Activated naive CD8-positive, alpha-beta T cell treated with anti-CD3 and anti-CD28 coated beads, Interleukin-2, amount 50 U/mL, for 24 hours (primary cell): ENCODE results near the gene FRMPD4.
"Not testable (repeated sequence)": the region's sequence is repeated elsewhere in the genome, so short reads cannot be mapped to it uniquely, and the experiment has no call there.

ENCODE experiments used
- ATAC-seq: fragments of 150-1000 bp; cut with Tn5 transposase; one replicate; pipeline ENCODE4 v1.10.0; 2021
- DNase-seq: peaks from one replicate; pipeline ENCODE4 v3.0.0; 2021
- H3K27ac Mint-ChIP-seq: one replicate; pipeline ENCODE4 v1.8.0; 2021; ENCODE audit warnings: mild to moderate bottlenecking, mixed read lengths
- H3K27me3 Mint-ChIP-seq: one replicate; pipeline ENCODE4 v1.8.0; 2021; ENCODE audit warnings: mixed read lengths
- H3K36me3 Mint-ChIP-seq: one replicate; pipeline ENCODE4 v1.8.0; 2021; ENCODE audit warnings: low read depth, mixed read lengths
- H3K4me1 Mint-ChIP-seq: one replicate; pipeline ENCODE4 v1.8.0; 2021; ENCODE audit warnings: mixed read lengths
- H3K4me3 Mint-ChIP-seq: one replicate; pipeline ENCODE4 v1.8.0; 2021; ENCODE audit warnings: mild to moderate bottlenecking, moderate library complexity, mixed read lengths
- H3K9me3 Mint-ChIP-seq: one replicate; pipeline ENCODE4 v1.8.0; 2021; ENCODE audit warnings: mixed read lengths

The FRMPD4 gene

DNA sequence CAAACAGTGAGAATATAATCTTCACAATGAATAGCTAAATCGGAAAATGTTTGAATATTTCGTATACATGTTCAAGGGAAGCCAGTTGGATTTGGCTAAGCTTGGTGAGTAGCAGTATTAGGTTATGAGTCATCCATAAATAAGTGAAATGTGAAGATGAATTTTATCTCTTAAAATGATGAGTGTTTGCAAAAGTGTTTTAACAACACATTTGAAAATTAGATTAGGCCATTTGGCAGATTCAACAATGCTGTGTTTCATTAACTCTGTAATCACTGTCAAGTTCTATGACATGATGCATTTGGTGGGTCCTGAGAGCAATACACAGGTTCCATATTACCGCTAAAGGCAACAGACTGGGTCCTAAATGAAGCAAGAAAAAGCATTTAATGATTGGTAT lies 351.1 kb downstream of the FRMPD4 start:
- no peak for DNase-seq
- Mint-ChIP-seq H3K36me3 (no peaks in the 10 kb centered on the region), H3K9me3 (no peaks in the 10 kb centered on the region), H3K4me1 (no peaks in the 10 kb centered on the region), H3K27ac (no peak overlapping the region), H3K4me3 (no peak overlapping the region), H3K27me3 (no peaks in the 10 kb centered on the region)
- no peak for ATAC-seq

DNA sequence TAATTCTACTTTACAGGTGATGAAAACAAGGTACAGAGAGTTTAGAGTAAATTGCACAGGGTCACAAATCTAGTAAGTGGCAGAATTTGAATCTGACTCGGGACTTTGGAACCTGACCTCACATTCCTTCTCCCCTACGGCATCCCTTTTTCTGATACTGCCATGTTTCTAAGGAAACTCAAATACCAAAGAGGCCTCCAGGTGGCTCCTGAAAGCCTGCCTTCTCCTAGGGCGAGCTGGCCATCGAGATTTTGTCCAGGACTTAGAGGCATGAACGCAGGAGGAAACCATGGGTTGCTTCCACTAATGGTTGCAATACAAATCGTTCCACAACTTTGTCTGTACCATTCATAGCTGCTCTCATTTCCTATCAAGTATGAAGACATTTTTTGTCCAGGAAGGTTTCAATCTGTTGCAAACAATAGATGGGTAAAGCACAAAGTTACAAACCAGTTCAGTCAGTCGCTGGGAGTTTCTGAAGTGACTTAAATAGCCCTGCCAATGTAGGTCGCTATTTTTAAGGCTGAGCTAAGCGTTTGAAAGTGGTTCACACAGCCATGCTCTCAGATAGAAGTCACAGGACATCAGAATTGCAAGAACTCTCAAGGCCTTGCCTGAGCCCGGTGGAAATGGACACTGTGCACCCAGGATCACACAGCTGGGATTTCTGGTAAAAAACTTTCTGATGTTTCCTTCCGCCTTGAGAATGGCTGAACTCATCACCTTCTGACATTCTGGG lies 356.3 kb downstream of the FRMPD4 start:
- no peak for ATAC-seq

DNA sequence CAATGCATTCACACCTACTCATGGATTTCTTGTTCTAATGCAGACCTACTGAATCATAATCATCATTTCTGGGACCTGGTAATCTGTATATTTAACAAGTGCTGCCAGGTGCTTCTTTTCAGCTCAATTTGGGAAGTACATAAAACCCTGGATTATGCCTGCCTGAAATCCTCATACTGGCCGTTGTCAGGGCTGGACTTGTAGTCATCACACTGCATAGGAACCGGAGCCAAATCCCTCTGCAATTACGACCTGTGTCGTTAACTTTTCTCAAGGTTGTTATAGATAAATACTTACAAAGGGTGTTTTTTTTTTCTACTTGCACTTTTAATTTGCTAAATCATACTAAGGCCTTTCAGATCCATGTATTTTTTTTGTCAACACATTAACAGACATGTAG lies 358.1 kb downstream of the FRMPD4 start:
- H3K36me3 Mint-ChIP-seq = no peaks in the 10 kb centered on the region
- DNase-seq (no peak), ATAC-seq (no peak)
- H3K27me3 Mint-ChIP-seq = no peaks in the 10 kb centered on the region
- H3K4me3 Mint-ChIP-seq = no peak overlapping the region
- H3K4me1 Mint-ChIP-seq = no peaks in the 10 kb centered on the region
- no peak overlapping the region for H3K27ac Mint-ChIP-seq
- no peaks in the 10 kb centered on the region for H3K9me3 Mint-ChIP-seq

More for the DNA sequence above, 356.3 kb downstream of the FRMPD4 start:
- Mint-ChIP-seq H3K27me3 (no peaks in the 10 kb centered on the region), H3K4me3 (no peak overlapping the region), H3K4me1 (no peaks in the 10 kb centered on the region), H3K27ac (no peak overlapping the region), H3K36me3 (no peaks in the 10 kb centered on the region), H3K9me3 (no peaks in the 10 kb centered on the region)
- DNase-seq = no peak

GRCh38 chrX:12497832-12498591 lies 359.7 kb downstream of the FRMPD4 start:
- ATAC-seq (no peak), DNase-seq (no peak)
- Mint-ChIP-seq H3K9me3 (no peaks in the 10 kb centered on the region), H3K4me1 (no peaks in the 10 kb centered on the region), H3K36me3 (no peaks in the 10 kb centered on the region), H3K27ac (no peak overlapping the region), H3K4me3 (no peak overlapping the region), H3K27me3 (no peaks in the 10 kb centered on the region)

DNA sequence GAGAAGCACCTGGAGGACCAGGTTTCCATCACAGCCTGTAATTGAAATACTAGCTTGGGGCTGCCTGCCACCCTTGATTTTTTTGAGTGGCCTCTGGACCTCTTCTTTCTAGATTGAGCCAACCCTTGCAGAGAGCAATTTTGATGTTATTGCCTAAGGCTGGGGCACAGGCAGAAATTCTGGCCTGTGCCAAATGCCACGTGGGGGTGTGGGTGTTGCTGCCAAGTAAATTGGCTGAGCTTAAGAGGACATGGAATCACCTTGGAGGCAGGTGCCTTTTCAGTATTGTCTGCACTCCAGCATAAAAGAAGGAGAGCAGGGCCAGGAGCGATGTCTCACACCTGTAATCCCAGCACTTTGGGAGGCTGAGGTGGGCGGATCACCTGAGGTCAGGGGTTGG lies 366.9 kb downstream of the FRMPD4 start:
- Mint-ChIP-seq H3K4me3 (no peak overlapping the region), H3K9me3 (no peaks in the 10 kb centered on the region), H3K36me3 (no peaks in the 10 kb centered on the region), H3K27ac (no peak overlapping the region), H3K27me3 (no peaks in the 10 kb centered on the region), H3K4me1 (no peaks in the 10 kb centered on the region)
- ATAC-seq (no peak), DNase-seq (no peak)

DNA sequence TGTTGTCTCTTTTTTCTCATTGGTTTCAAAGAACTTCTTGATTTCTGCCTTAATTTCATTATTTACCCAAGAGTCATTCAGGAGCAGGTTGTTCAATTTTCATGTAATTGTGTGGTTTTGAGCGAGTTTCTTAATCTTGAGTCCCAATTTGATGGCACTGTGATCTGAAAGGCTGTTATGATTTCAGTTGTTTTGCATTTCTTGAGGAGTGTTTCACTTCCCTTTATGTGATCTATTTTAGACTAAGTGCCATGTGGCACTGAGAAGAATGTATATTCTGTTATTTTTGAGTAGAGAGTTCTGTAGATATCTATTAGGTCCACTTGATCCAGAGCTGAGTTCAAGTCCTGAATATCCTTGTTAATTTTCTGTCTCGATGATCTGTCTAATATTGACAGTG lies 377.1 kb downstream of the FRMPD4 start:
- H3K36me3 Mint-ChIP-seq, H3K27ac Mint-ChIP-seq, ATAC-seq, H3K4me1 Mint-ChIP-seq, H3K4me3 Mint-ChIP-seq, DNase-seq, H3K9me3 Mint-ChIP-seq, H3K27me3 Mint-ChIP-seq: not testable (repeated sequence)

GRCh38 chrX:12526306-12526705 lies 388.0 kb downstream of the FRMPD4 start:
- H3K4me3 Mint-ChIP-seq = no peak overlapping the region
- no peak for DNase-seq
- H3K27me3 Mint-ChIP-seq = no peaks in the 10 kb centered on the region
- H3K27ac Mint-ChIP-seq = no peak overlapping the region
- no peaks in the 10 kb centered on the region for H3K36me3 Mint-ChIP-seq
- no peak for ATAC-seq
- no peaks in the 10 kb centered on the region for H3K9me3 Mint-ChIP-seq
- H3K4me1 Mint-ChIP-seq = no peaks in the 10 kb centered on the region

DNA sequence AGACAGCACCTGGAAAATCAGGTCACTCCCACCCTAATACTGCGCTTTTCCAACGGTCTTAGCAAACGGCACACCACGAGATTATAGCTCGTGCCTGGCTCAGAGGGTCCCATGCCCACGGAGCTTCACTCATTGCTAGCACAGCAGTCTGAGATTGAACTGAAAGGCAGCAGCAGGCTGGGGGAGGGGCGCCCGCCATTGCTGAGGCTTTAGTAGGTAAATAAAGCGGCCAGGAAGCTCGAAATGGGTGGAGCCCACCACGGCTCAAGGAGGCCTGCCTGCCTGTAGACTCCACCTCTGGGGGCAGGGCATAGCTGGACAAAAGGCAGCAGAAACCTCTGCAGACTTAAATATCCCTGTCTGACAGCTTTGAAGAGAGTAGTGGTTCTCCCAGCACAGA lies 399.8 kb downstream of the FRMPD4 start:
- not testable (repeated sequence) for H3K27ac Mint-ChIP-seq, H3K4me1 Mint-ChIP-seq, H3K4me3 Mint-ChIP-seq, ATAC-seq, H3K27me3 Mint-ChIP-seq, H3K9me3 Mint-ChIP-seq, H3K36me3 Mint-ChIP-seq, DNase-seq

DNA sequence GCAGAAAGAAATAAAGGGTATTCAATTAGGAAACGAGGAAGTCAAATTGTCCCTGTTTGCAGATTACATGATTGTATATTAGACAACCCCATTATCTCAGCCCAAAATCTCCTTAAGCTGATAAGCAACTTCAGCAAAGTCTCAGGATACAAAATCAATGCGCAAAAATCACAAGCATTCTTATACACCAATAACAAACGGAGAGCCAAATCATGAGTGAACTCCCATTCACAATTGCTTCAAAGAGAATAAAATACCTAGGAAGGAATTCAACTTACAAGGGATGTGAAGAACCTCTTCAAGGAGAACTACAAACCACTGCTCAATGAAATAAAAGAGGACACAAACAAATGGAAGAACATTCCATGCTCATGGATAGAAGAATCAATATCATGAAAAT lies 404.0 kb downstream of the FRMPD4 start:
- not testable (repeated sequence) for H3K9me3 Mint-ChIP-seq, H3K4me3 Mint-ChIP-seq, H3K27ac Mint-ChIP-seq, H3K36me3 Mint-ChIP-seq, ATAC-seq, H3K27me3 Mint-ChIP-seq, DNase-seq, H3K4me1 Mint-ChIP-seq

DNA sequence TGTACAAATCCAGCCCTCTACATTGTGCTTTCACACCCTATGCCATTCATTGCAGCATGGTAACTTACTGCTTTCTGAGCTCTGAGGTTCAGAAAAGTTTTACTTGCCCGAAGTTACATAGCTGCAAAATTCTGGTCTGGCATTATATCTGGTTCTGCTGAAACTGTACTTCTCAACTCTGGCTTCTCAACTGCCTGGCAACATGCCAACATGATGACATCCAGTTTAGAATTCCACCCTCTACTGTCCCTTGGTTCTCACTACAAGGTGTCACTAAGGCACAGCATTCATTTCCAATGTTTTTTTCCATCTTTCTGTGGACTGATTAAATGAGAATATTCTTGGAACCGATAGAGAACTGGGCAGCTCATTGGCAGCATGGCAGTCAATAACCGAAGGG lies 410.1 kb downstream of the FRMPD4 start:
- ATAC-seq (no peak), DNase-seq (no peak)
- Mint-ChIP-seq H3K36me3 (no peaks in the 10 kb centered on the region), H3K27me3 (no peaks in the 10 kb centered on the region), H3K4me3 (no peak overlapping the region), H3K4me1 (no peaks in the 10 kb centered on the region), H3K9me3 (no peaks in the 10 kb centered on the region), H3K27ac (no peak overlapping the region)

GRCh38 chrX:12548746-12549145 lies 410.5 kb downstream of the FRMPD4 start:
- H3K27ac Mint-ChIP-seq = no peak overlapping the region
- H3K4me3 Mint-ChIP-seq = no peak overlapping the region
- no peaks in the 10 kb centered on the region for H3K27me3 Mint-ChIP-seq
- DNase-seq (peak; percentile 1), ATAC-seq (no peak)
- no peaks in the 10 kb centered on the region for H3K4me1 Mint-ChIP-seq
- no peaks in the 10 kb centered on the region for H3K36me3 Mint-ChIP-seq
- H3K9me3 Mint-ChIP-seq = no peaks in the 10 kb centered on the region

DNA sequence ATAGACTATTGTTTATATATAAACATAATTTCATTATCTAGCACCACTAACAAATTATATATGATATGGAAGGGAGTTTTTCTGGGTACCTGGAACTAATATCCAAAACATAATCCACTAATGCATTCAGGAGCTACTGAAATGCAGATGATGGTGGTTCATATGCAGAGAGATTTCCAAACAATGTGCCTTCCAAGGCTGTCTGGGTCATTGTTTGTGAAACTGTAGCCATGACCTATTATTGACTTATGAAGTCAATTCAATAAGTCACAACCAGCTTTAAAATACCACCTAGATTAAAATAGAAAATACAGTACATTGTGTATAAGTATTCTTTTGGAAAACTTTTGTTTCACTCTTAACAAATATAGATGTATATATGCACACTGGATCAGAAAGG lies 415.9 kb downstream of the FRMPD4 start:
- DNase-seq (no peak), ATAC-seq (no peak)
- no peaks in the 10 kb centered on the region for H3K4me1 Mint-ChIP-seq
- H3K36me3 Mint-ChIP-seq = no peaks in the 10 kb centered on the region
- no peaks in the 10 kb centered on the region for H3K27me3 Mint-ChIP-seq
- H3K27ac Mint-ChIP-seq = no peak overlapping the region
- H3K4me3 Mint-ChIP-seq = no peak overlapping the region
- no peaks in the 10 kb centered on the region for H3K9me3 Mint-ChIP-seq

DNA sequence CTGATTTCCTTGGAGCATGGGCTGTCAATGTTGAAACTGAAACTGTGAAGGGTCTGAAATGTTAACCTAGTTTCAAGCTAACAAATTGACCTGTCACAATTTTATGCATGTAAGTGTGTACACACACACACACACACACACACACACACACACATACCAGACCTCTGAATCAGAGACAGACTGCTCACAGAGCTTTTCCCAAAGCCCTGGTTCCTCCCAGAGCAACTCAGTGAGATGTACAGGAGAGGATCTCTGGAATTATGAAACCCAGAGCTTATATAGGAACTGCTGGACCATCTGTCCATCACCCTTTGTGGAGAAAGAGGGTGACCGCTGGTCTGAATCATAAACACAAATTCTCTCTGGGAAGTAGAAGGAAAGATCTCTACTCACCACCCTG lies 424.8 kb downstream of the FRMPD4 start:
- H3K36me3 Mint-ChIP-seq = no peaks in the 10 kb centered on the region
- DNase-seq (no peak), ATAC-seq (no peak)
- no peak overlapping the region for H3K4me3 Mint-ChIP-seq
- no peaks in the 10 kb centered on the region for H3K27me3 Mint-ChIP-seq
- no peak overlapping the region for H3K27ac Mint-ChIP-seq
- no peaks in the 10 kb centered on the region for H3K9me3 Mint-ChIP-seq
- no peaks in the 10 kb centered on the region for H3K4me1 Mint-ChIP-seq

DNA sequence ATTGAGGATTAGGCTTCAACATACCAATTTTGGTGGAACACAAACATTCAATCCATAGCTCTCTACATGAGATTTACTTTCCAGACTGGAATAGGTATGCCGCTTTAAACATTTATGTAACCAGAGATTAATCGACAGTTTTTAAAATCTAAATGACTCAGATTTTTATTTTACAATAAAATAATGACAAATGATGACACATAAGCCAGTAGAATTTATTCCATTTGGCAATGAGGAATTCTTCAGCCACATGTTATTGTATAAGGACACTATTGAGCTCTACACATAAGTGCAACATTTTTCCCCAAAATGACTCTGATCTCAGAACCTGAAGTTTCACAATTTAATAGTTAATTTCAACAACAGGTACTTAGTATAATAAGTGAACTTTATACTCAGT lies 425.9 kb downstream of the FRMPD4 start:
- H3K27me3 Mint-ChIP-seq = no peaks in the 10 kb centered on the region
- no peak for ATAC-seq
- no peak overlapping the region for H3K4me3 Mint-ChIP-seq
- no peaks in the 10 kb centered on the region for H3K4me1 Mint-ChIP-seq
- no peaks in the 10 kb centered on the region for H3K9me3 Mint-ChIP-seq
- no peak for DNase-seq
- H3K27ac Mint-ChIP-seq = no peak overlapping the region
- no peaks in the 10 kb centered on the region for H3K36me3 Mint-ChIP-seq

DNA sequence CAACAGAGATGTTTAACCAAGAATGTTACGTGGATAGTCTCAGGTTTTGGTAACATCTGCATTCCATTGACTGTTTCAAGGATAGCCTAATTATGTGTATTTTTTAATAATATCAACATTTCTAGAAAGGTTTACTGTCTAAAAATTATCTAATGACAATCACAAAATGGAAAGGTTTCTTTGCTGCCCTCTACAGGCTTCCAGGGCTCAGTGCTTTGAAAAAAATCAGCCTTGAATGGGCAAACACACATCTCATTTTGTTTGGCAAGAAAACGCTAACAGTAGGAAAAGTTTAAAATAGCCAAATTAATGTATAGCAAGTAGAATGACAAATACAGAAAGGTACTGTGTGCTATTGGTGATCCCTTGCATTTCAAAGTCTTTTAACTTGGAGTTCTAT lies 429.6 kb downstream of the FRMPD4 start:
- no peak for DNase-seq
- no peaks in the 10 kb centered on the region for H3K27me3 Mint-ChIP-seq
- no peaks in the 10 kb centered on the region for H3K9me3 Mint-ChIP-seq
- no peak for ATAC-seq
- no peak overlapping the region for H3K27ac Mint-ChIP-seq
- no peaks in the 10 kb centered on the region for H3K4me1 Mint-ChIP-seq
- no peaks in the 10 kb centered on the region for H3K36me3 Mint-ChIP-seq
- H3K4me3 Mint-ChIP-seq = no peak overlapping the region
